Measurements from ENCODE around the gene SMTN. TPM values are rescaled to one million over a fixed set of nuclear protein-coding genes. Genes with fewer than 3 reads are reported as not detected.

Gene SMTN
- total and polyA plus RNA-seq, 8 donors = 25.5 to 77.4 (median 40.0) TPM

- ATAC-seq = no peak
- TF ChIP-seq CTCF (IDR thresholded peaks at IDR 0.05) = no peak
- no peak overlapping the region for H3K27ac ChIP-seq
- H3K4me1 ChIP-seq = peaks cover 0 to 6% (median 4%) of the 10 kb centered on the region in 3 donors
- H3K36me3 ChIP-seq = no peaks in the 10 kb centered on the region
- H3K4me3 ChIP-seq = no peak overlapping the region
- H3K9me3 ChIP-seq = no peaks in the 10 kb centered on the region
- 99 to 100% methylated on average over 1 of the region's 1 CpG for WGBS, 2 donors
- intact Hi-C loops (cut with DNase I) = no loop called here
- no peaks in the 10 kb centered on the region for H3K27me3 ChIP-seq
- FAIRE-seq = no peak
- no peak for DNase-seq
Measured at GRCh38 chr22:31120642-31121041, 39.5 kb downstream of the SMTN start.

GRCh38 chr22:31121403-31121802 is 40.3 kb downstream of the SMTN start:
- Histone ChIP-seq H3K9me3 (no peaks in the 10 kb centered on the region), H3K36me3 (no peaks in the 10 kb centered on the region), H3K4me1 (peaks cover 0 to 6% (median 4%) of the 10 kb centered on the region in 3 donors), H3K4me3 (no peak overlapping the region), H3K27me3 (no peaks in the 10 kb centered on the region), H3K27ac (no peak overlapping the region)
- WGBS, 2 donors = 95 to 97% methylated on average over 4 of the region's 4 CpGs
- no peak for TF ChIP-seq CTCF (IDR thresholded peaks at IDR 0.05)
- FAIRE-seq (no peak), DNase-seq (no peak), ATAC-seq (no peak)
- intact Hi-C loops (cut with DNase I) = no loop called here

GRCh38 chr22:31122196-31122531 is 41.0 kb downstream of the SMTN start:
- DNase-seq = no peak
- Histone ChIP-seq H3K9me3 (no peaks in the 10 kb centered on the region), H3K4me3 (no peak overlapping the region), H3K36me3 (no peaks in the 10 kb centered on the region), H3K4me1 (peaks cover 0 to 6% (median 4%) of the 10 kb centered on the region in 3 donors), H3K27me3 (no peaks in the 10 kb centered on the region), H3K27ac (peak overlapping the region in 2 of 4 donors; percentile 49 to 50)
- FAIRE-seq = no peak
- peak; percentile 19 to 47 (median 39) for ATAC-seq
- intact Hi-C loops (cut with DNase I) = no loop called here
- WGBS, 2 donors = 55 to 62% methylated on average over 2 of the region's 2 CpGs
- no peak for TF ChIP-seq CTCF (IDR thresholded peaks at IDR 0.05)

- intact Hi-C loops (cut with DNase I) = no loop called here
- peak within 1 kb of the TSS; percentile 30 to 51 (median 50) for H3K27ac ChIP-seq
- H3K4me1 ChIP-seq = peaks cover 0 to 6% (median 4%) of the 10 kb centered on the region in 3 donors
- H3K4me3 ChIP-seq = peak within 1 kb of the TSS; percentile 34 to 65 (median 57)
- DNase-seq = peak; percentile 73 to 85 (median 75)
- H3K9me3 ChIP-seq = no peaks in the 10 kb centered on the region
- TF ChIP-seq CTCF (IDR thresholded peaks at IDR 0.05) = no peak
- FAIRE-seq = no peak
- H3K36me3 ChIP-seq = no peaks in the 10 kb centered on the region
- H3K27me3 ChIP-seq = no peaks in the 10 kb centered on the region
- WGBS, 2 donors = 3 to 10% methylated on average over 10 of the region's 10 CpGs
- ATAC-seq = peak; percentile 91 to 96 (median 94)
Measured at GRCh38 chr22:31122532-31123291, 41.6 kb downstream of the SMTN start, which contains the start of gene INPP5J. Gene INPP5J (plus strand): TSS chr22:31122966. CDS start chr22:31123015, 49 bp downstream.

- ATAC-seq (peak; percentile 30 to 53 (median 41)), DNase-seq (no peak), FAIRE-seq (no peak)
- intact Hi-C loops (cut with DNase I) = no loop called here
- H3K9me3 ChIP-seq = no peaks in the 10 kb centered on the region
- H3K27ac ChIP-seq = no peak overlapping the region
- TF ChIP-seq CTCF (IDR thresholded peaks at IDR 0.05) = no peak
- no peaks in the 10 kb centered on the region for H3K27me3 ChIP-seq
- 34 to 45% methylated on average over 4 of the region's 4 CpGs for WGBS, 2 donors
- no peaks in the 10 kb centered on the region for H3K36me3 ChIP-seq
- H3K4me3 ChIP-seq = peak overlapping the region; percentile 34 to 65 (median 57)
- H3K4me1 ChIP-seq = peaks cover 0 to 6% (median 4%) of the 10 kb centered on the region in 3 donors
Measured at GRCh38 chr22:31123292-31123602, 42.1 kb downstream of the SMTN start.

Data from pancreas (tissue), 10 donors.